ENCODE measurements around the gene SDK1.

GRCh38 chr7:4115941-4116610, 815.0 kb downstream of the SDK1 start:
- TF ChIP-seq, protein P1, sequence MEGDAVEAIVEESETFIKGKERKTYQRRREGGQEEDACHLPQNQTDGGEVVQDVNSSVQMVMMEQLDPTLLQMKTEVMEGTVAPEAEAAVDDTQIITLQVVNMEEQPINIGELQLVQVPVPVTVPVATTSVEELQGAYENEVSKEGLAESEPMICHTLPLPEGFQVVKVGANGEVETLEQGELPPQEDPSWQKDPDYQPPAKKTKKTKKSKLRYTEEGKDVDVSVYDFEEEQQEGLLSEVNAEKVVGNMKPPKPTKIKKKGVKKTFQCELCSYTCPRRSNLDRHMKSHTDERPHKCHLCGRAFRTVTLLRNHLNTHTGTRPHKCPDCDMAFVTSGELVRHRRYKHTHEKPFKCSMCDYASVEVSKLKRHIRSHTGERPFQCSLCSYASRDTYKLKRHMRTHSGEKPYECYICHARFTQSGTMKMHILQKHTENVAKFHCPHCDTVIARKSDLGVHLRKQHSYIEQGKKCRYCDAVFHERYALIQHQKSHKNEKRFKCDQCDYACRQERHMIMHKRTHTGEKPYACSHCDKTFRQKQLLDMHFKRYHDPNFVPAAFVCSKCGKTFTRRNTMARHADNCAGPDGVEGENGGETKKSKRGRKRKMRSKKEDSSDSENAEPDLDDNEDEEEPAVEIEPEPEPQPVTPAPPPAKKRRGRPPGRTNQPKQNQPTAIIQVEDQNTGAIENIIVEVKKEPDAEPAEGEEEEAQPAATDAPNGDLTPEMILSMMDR (IDR thresholded peaks at IDR 0.05) = no peak
- no peak for TF ChIP-seq POLR2A (IDR thresholded peaks at IDR 0.05)

All from body of pancreas (tissue), 4 donors.